PFSK-1 (cell line): ENCODE measurements around the gene OR6C70. TPM values are rescaled to one million over a fixed set of nuclear protein-coding genes. Genes with fewer than 3 reads are reported as not detected.

Experiments
- FOXP2 ChIP-seq: optimal IDR thresholded peaks from 2 replicates; pipeline ENCODE3; 2011; ENCODE audit warnings: borderline replicate concordance, control low read depth, inconsistent platforms; ENCODE audit not compliant: insufficient read depth; ENCODE audit errors: extremely low read length, extremely low read depth
- POLR2AphosphoS5 ChIP-seq: IDR thresholded peaks from 2 replicates; pipeline ENCODE4 v1.6.1; 2012; ENCODE audit warnings: low read depth, mild to moderate bottlenecking, control low read depth, low read length, moderate library complexity
- SIN3A ChIP-seq: IDR thresholded peaks from 2 replicates; pipeline ENCODE4 v1.6.1; 2012; ENCODE audit warnings: mild to moderate bottlenecking, low read length, moderate library complexity, borderline replicate concordance; ENCODE audit not compliant: insufficient read depth
- TAF1 ChIP-seq: IDR thresholded peaks from 2 replicates; pipeline ENCODE4 v1.6.1; 2012; ENCODE audit warnings: low read length, control low read depth, borderline replicate concordance; ENCODE audit not compliant: insufficient read depth
- polyA plus RNA-seq: library from polyadenylated mRNA; unstranded; fragments of >200 nt; gene quantifications from one replicate; pipeline ENCODE4 v1.2.1, GENCODE V29; 2012; ENCODE audit warnings: low read depth, missing spikeins; ENCODE audit not compliant: insufficient read length
- TF ChIP-seq, protein P1 (sequence below), 2 experiments: IDR thresholded peaks; 2 replicates each; pipeline versions ENCODE4 v1.6.1 to v1.8.0; 2011 to 2012; ENCODE audit warnings: low read depth in 2 of 2, low read length in 2 of 2, control low read depth in 1 of 2, inconsistent platforms in 1 of 2, mild to moderate bottlenecking in 1 of 2, moderate library complexity in 1 of 2; ENCODE audit not compliant: insufficient read depth in 1 of 2

Gene OR6C70
- not detected for polyA plus RNA-seq

DNA sequence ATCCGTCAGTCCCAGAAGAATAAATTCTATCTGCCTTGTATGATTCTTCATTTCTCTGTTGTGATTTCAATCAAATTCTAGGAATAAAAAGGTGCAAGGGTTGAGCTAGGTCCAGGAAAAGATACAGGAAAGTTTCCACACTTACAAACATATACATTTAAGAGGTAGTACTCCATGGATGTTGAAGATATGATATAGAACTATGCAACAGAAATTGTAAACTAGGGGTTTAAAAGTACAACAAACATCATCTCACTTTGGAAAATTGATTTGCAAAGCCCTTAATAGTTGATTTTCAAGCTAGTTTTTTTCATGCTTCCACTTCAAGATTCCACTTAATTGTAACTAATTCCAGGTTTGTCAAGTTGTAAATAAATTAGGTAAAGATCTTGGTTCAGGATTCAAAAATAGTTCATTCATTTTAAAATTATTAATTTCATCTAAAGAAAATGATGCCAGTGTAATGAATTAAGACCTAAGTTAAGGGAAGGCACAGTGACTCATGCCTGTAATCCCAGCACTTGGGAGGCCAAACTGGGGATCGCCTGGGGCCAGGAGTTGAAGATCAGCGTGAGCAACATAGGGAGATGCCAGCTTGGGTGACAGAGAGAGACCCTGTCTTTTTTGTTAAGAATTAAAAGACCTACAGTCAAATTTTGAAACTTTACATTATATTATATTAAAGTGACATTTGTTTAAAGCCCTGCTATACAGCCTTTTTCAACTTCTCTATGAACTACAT, at the start of gene OR6C70:
OR6C70 (minus strand) TSS at position 51 of the 742 bp plus-strand sequence; CDS start at position 51, 0 bp downstream.
- no peak for TF ChIP-seq POLR2AphosphoS5
- TF ChIP-seq, protein P1, sequence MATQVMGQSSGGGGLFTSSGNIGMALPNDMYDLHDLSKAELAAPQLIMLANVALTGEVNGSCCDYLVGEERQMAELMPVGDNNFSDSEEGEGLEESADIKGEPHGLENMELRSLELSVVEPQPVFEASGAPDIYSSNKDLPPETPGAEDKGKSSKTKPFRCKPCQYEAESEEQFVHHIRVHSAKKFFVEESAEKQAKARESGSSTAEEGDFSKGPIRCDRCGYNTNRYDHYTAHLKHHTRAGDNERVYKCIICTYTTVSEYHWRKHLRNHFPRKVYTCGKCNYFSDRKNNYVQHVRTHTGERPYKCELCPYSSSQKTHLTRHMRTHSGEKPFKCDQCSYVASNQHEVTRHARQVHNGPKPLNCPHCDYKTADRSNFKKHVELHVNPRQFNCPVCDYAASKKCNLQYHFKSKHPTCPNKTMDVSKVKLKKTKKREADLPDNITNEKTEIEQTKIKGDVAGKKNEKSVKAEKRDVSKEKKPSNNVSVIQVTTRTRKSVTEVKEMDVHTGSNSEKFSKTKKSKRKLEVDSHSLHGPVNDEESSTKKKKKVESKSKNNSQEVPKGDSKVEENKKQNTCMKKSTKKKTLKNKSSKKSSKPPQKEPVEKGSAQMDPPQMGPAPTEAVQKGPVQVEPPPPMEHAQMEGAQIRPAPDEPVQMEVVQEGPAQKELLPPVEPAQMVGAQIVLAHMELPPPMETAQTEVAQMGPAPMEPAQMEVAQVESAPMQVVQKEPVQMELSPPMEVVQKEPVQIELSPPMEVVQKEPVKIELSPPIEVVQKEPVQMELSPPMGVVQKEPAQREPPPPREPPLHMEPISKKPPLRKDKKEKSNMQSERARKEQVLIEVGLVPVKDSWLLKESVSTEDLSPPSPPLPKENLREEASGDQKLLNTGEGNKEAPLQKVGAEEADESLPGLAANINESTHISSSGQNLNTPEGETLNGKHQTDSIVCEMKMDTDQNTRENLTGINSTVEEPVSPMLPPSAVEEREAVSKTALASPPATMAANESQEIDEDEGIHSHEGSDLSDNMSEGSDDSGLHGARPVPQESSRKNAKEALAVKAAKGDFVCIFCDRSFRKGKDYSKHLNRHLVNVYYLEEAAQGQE (IDR thresholded peaks at IDR 0.05; ENCODE audit: insufficient read depth in 1 of 2, low read depth in 2 of 2, low read length in 2 of 2): no peak
- TF ChIP-seq SIN3A: no peak
- no peak for TF ChIP-seq FOXP2
- TF ChIP-seq TAF1: no peak

DNA sequence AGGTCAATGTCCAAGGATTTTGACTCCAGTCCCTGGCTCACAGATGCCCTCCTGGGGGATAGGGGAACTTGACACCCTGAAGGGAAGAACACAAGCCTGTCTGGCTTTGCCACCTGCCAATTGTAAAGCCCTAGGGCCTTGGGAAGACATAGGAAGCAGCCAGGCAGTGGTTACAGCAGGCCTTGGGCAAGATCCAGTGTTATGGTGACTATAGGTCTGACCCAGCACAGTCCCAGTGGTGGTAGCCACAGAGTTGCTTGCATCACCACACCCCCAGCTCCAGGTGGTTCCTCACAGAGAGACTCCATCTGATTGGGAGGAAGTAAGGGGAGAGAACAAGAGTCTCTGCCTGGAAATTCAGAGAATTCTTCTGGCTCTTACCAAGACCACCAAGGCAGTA, 46.5 kb upstream of the OR6C70 start:
- TF ChIP-seq TAF1 (no peak), POLR2AphosphoS5 (no peak), SIN3A (no peak)
- TF ChIP-seq, protein P1 (IDR thresholded peaks at IDR 0.05; ENCODE audit: insufficient read depth in 1 of 2, low read depth in 2 of 2, low read length in 2 of 2): no peak

DNA sequence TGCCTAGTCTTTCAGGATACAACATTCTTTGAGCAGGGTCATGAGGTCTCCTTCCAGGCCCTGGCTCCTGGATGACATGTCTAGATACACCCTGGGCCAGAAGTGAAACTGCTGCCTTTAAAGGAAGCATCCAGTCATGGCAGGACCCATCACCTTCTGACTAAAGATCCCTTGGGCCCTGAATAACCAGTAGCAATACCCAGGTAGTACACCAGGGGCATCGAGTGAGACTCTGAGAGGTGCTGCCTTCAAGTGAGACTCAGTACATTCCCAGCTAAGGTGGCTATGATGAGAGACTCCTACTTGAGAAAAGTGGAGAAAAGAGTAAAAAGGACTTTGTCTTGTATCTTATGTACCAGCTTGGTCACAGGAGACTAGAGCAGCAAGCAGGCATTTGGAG, 45.8 kb upstream of the OR6C70 start:
- TF ChIP-seq, protein P1 (IDR thresholded peaks at IDR 0.05; ENCODE audit: insufficient read depth in 1 of 2, low read depth in 2 of 2, low read length in 2 of 2): no peak
- no peak for TF ChIP-seq TAF1
- no peak for TF ChIP-seq SIN3A
- TF ChIP-seq FOXP2: no peak
- no peak for TF ChIP-seq POLR2AphosphoS5

DNA sequence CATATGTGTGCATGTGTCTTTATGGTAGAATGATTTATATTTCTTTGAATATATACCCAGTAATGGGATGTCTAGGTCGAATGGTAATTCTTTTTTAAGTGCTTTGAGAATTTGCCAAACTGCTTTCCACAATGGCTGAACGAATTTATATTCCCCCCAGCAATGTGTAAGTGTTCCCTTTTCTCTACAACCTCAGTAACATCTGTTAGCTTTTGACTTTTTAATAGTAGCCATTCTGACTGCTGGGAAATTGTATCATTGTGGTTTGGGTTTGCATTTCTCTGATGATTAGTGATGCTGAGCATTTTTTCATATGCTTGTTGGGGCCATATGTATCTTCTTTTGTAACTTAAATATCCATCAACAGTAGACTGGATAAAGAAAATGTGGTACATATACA, 31.7 kb upstream of the OR6C70 start:
- TF ChIP-seq, protein P1 (IDR thresholded peaks at IDR 0.05; ENCODE audit: insufficient read depth in 1 of 2, low read depth in 2 of 2, low read length in 2 of 2): no peak
- TF ChIP-seq FOXP2 (no peak), SIN3A (no peak), POLR2AphosphoS5 (no peak), TAF1 (no peak)
